GM19025 (cell line): ENCODE data around the gene MAML2.
A peak's percentile ranks its signal among the peaks of the same experiment; 100 is the strongest.

Experiments
- ATAC-seq: cut with Tn5 transposase; IDR thresholded peaks from one replicate; pipeline ENCODE4 v1.9.1; 2021; ENCODE audit warnings: mild to moderate bottlenecking, low read depth, moderate library complexity; ENCODE audit not compliant: unreplicated experiment

The MAML2 gene

GRCh38 chr11:96218006-96218405 lies 125.0 kb downstream of the MAML2 start:
- ATAC-seq: no peak

DNA sequence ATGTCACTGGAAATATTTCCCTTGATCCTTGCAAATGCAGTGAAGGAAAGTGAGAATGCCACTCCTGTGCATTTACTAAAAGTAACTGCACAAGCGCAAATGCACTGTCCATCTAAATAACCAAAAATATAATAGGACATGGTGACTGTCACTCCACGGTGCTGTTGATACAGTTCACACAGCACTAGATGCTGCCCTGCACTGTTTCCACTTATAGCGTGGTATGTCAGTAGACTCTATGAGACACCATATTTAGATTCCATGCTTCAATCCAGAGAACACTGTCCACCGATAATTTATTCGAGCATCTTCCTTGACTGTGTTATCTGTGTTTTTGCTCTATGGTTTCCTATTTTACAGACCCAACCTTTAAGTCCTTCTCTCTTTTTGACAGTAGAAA lies 125.8 kb downstream of the MAML2 start:
- no peak for ATAC-seq

DNA sequence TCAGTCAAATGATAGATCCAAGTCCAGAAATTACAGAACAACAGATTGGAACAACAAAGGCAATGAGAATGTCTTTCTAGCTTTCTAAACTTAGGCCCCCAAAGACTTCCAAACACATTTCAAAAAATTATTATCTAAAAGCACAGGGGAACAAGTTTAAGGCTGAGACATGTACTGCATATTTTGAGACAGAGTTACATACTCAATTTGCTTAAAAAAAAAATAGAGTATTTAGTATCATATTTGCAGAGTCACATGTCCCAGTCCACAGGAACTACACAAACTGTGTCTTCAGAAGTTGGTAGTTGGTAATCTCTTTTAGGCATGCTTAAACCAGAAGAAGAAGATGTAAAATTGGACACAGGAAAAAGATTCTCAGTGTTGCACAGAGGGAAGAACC lies 127.2 kb downstream of the MAML2 start:
- no peak for ATAC-seq

DNA sequence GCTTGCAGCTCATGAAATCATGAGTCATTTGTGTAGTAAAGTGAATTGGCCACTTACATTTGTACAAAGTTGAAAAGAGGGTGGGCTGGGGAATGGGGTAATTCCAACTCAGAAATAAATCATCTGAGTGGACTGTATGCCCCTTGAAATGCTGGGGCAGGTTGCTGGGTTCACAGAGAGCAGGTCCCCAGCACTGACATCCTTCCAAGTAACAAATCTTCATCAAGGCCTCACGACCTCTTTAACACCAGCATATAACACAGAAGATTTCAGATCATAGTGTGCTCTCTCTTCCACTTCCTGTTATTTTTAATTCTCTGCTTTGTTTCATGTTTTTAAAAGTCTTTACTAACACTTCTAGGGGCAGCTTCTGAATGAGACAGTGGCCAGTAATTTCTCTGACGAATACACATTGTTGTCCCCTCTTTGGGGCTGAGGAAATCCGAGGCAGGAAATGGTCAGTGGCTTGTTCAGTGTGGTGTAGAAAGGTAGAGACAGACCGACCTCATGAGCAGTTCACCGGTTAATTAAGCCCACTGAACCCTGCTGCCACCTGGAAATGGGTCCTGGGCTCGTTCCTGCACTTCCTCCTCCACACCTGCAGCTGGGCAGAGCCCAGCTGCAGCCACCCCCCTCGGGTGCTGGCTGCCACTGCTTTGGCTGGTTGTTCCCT lies 127.7 kb downstream of the MAML2 start:
- ATAC-seq: peak; percentile 74

- ATAC-seq: no peak
Observed at GRCh38 chr11:96214777-96215109, 128.3 kb downstream of the MAML2 start.

GRCh38 chr11:96213500-96213899 lies 129.5 kb downstream of the MAML2 start:
- ATAC-seq: no peak

- ATAC-seq: no peak
Observed at GRCh38 chr11:96211436-96211835, 131.6 kb downstream of the MAML2 start.

- ATAC-seq: no peak
Observed at GRCh38 chr11:96207459-96208449, 135.2 kb downstream of the MAML2 start.

- ATAC-seq: no peak
Observed at GRCh38 chr11:96206955-96207354, 136.0 kb downstream of the MAML2 start.

DNA sequence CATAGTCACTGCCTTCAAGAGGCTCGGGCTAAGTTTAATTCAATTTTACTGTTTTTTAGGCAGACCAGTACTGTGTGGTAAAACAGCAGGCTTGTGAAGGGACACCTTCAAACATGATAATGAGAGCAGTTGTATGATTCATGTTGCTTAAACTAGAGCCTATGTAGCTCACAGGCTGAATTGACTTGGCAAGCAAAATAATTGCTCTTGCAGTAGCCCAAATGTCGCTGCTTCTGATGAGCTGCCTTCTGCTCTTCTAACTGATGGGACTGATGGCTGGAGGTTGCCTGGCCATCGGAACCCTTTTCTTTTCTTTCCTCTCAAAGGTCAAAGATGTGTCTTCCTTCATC lies 137.6 kb downstream of the MAML2 start:
- ATAC-seq: no peak

- no peak for ATAC-seq
Observed at GRCh38 chr11:96204721-96205459, 138.1 kb downstream of the MAML2 start.

DNA sequence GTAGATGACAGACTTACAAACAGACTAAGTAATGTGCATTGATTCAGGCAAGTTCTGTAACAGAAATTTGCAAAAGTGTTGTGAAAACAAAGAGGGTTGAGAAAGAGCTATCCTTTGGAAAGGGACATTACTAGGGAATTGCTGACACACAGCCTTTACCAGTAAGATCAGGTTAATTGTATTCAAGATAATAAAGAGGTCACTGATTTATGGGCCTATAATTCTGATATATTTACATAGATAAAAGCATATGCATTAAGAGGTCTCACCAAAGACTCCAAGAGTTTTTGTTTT lies 138.7 kb downstream of the MAML2 start:
- no peak for ATAC-seq

- no peak for ATAC-seq
Observed at GRCh38 chr11:96203567-96204365, 139.2 kb downstream of the MAML2 start.

DNA sequence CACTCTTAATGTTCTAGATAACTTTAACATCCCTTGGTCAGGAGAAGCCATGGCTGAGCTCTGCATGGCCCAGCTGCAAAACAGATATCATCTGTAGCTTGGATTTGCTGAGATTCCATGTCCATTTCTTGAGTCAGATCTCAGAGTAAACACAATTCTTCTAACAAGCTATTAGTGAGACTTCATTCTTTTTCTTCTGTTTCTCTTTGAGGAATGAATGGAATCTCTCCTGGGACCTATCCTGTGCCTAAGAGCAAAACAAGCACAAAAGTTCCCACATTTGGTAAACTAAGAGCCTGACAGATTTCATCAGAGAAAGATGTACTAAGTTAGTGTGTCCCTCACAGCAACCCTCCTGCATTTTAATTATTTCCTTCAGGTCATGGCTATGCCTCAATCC lies 142.8 kb downstream of the MAML2 start:
- ATAC-seq: no peak

- ATAC-seq: no peak
Observed at GRCh38 chr11:96199563-96200025, 143.4 kb downstream of the MAML2 start.

DNA sequence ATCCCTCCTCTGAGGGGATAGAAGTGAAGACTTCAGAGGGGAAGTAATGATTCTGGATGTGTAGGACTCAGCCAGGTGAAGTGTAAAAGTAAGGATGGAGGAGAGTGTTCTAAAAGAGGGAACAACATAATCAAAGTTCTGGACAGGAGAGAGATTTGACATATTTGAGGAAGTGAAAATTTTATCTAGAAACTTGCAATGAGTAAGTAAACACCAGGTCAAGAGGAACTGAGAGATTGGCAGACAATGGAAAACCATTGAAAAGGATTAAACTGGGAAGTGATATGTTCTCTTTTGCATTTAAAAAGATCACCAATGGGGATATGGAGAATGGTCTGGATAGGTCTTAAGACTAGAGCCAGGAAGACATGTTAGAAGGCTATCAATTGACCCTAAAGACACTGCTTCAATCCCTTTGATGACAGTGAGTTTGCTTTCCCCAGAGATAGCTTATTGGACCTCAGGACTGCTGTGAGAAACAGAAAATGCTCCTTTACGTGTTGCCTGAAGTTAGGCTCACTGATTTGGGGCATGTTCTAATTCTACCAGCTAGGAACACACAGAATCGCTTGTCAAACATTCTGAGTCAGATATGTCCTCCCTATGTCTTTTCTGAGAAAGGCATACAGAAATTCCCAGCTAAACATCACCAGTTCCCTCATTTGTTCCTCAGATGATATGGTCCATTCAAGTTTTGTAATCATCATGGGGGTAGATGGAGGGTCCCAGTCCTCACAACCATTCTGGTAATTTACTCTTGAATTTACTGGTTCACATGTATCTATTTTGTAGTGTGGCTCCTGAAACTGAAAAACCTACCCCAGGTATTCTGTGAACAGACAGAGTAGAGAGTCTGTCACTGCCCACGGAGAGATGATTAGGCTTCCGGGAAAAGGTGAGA lies 144.9 kb downstream of the MAML2 start:
- ATAC-seq: peak; percentile 57

GRCh38 chr11:96197103-96197502 lies 145.9 kb downstream of the MAML2 start:
- ATAC-seq: no peak

GRCh38 chr11:96196181-96196662 lies 146.8 kb downstream of the MAML2 start:
- no peak for ATAC-seq

- no peak for ATAC-seq
Observed at GRCh38 chr11:96195671-96196070, 147.3 kb downstream of the MAML2 start.
